ENCODE data around the gene IRX2.

IRX2 gene

DNA sequence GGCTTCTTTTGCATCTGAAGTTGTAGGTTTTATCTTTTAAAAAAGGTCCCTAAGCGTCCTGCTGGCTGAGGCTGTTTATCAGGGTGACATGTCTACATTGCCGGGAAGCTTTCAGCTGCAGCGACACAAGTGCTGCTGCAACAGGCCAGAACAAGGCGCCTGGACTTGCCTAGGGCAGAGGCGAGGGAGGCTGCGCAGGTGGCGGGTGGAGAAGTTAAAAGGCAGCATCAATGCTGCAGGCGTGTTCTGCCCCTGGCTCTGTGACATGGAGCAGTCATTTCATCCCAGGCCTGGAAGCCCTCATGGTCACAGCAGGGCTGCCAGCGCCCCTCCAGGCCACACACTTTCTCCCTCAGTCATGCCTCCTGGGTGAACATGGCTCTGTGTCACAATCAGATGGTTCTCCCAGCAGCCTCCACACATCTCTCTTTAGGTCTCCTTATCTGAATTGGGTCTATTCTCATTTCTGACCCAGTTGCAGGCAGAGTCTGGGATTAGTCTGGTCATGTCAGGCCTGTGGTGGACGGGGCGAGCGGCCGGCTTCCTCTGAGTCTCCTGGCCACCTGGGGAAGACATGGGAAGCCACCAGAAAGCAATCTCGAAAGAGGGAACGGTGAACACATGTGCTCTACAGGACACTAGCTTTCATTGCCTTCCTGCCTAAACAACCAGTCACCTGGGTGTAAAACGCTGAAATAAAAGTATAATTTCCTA, 41.3 kb downstream of the IRX2 start:
- Histone ChIP-seq H3K9ac (ENCODE audit: low read depth, low read length) (no peak overlapping the region), H3K27me3 (ENCODE audit: insufficient read depth, low read length) (no peaks in the 10 kb centered on the region), H3K9me3 (ENCODE audit: insufficient read depth, low read depth, low read length) (no peaks in the 10 kb centered on the region), H3K4me1 (ENCODE audit: insufficient read depth, low read length) (no peaks in the 10 kb centered on the region), H3K36me3 (ENCODE audit: insufficient read depth, low read length) (no peaks in the 10 kb centered on the region), H3K27ac (ENCODE audit: low read depth, low read length) (no peak overlapping the region), H3K4me3 (ENCODE audit: low read length) (no peak overlapping the region)
- 86% methylated on average over 16 of the region's 16 CpGs for WGBS

DNA sequence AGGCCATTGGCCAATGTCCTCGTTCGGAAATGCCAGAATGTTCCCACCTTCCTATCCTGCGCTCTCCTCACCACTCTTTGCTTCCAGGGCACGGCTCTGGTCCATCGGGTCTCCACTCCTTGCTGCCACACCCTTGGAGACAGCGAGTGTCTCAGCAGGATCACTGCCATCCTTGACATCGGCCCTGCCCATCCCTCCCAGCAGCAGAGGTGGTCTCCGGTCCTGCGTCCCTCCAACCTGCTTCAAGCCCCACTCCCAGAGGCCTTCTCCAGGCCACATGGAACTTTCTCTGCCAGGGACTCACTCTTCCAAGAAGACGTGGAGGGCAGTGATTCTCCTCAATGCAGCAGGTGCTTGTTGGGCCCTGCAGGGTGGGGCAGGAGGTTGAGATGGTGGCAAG, 42.7 kb downstream of the IRX2 start:
- H3K27me3 ChIP-seq (ENCODE audit: insufficient read depth, low read length): no peaks in the 10 kb centered on the region
- no peak overlapping the region for H3K9ac ChIP-seq (ENCODE audit: low read depth, low read length)
- H3K27ac ChIP-seq (ENCODE audit: low read depth, low read length): no peak overlapping the region
- H3K4me3 ChIP-seq (ENCODE audit: low read length): no peak overlapping the region
- H3K9me3 ChIP-seq (ENCODE audit: insufficient read depth, low read depth, low read length): no peaks in the 10 kb centered on the region
- no peaks in the 10 kb centered on the region for H3K4me1 ChIP-seq (ENCODE audit: insufficient read depth, low read length)
- 93% methylated on average over 10 of the region's 10 CpGs for WGBS
- no peaks in the 10 kb centered on the region for H3K36me3 ChIP-seq (ENCODE audit: insufficient read depth, low read length)

GRCh38 chr5:2708132-2708531, 43.3 kb downstream of the IRX2 start:
- Histone ChIP-seq H3K36me3 (ENCODE audit: insufficient read depth, low read length) (no peaks in the 10 kb centered on the region), H3K9me3 (ENCODE audit: insufficient read depth, low read depth, low read length) (no peaks in the 10 kb centered on the region), H3K27ac (ENCODE audit: low read depth, low read length) (no peak overlapping the region), H3K9ac (ENCODE audit: low read depth, low read length) (no peak overlapping the region), H3K27me3 (ENCODE audit: insufficient read depth, low read length) (no peaks in the 10 kb centered on the region), H3K4me3 (ENCODE audit: low read length) (no peak overlapping the region), H3K4me1 (ENCODE audit: insufficient read depth, low read length) (no peaks in the 10 kb centered on the region)
- WGBS: 96% methylated on average over 15 of the region's 15 CpGs

- Histone ChIP-seq H3K4me1 (ENCODE audit: insufficient read depth, low read length) (no peaks in the 10 kb centered on the region), H3K36me3 (ENCODE audit: insufficient read depth, low read length) (no peaks in the 10 kb centered on the region), H3K27ac (ENCODE audit: low read depth, low read length) (no peak overlapping the region), H3K4me3 (ENCODE audit: low read length) (no peak overlapping the region), H3K9ac (ENCODE audit: low read depth, low read length) (no peak overlapping the region), H3K9me3 (ENCODE audit: insufficient read depth, low read depth, low read length) (no peaks in the 10 kb centered on the region), H3K27me3 (ENCODE audit: insufficient read depth, low read length) (no peaks in the 10 kb centered on the region)
- 84% methylated on average over 10 of the region's 10 CpGs for WGBS
Measured at GRCh38 chr5:2705861-2706260, 45.6 kb downstream of the IRX2 start.

DNA sequence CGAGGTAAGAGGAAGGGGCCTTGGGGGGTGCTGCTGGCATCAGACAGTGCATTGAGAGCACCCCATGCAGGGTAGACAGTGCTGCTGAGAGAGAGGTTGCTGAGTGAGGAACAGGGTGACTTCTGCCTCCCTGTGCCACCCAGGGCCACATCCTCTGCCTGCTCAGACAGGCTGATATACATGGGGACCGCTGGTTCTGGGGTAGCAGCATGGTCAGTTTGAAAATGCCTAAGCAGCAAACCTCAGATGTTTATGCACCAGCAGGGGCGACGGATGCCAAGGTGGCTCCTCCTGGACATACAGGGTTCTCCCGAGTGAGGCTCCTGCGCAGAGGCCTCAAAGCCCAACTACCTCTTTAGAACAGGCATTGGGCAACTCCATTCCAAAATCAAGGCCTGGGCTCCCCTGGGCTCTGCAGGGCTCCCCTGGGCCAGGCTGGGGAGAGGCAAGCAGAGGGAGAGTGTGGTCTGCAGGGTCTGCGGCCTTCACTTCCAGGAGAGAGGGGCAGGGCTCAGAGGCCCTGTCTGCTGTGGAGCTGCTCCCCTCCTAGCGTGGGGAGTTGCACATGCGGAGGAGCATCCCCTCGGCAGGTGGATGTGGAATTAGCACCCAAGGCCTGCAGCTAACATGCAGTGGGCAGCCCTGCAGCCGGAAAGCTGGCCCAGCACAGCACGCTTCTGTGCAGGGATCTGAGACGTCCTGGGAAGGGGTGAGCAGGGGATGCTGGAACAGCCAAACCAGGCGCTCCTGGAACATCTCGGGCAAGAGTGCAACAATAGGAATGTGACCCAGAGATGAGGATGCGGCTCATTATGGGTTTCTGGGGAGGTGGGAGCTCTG, 46.5 kb downstream of the IRX2 start:
- Histone ChIP-seq H3K36me3 (ENCODE audit: insufficient read depth, low read length) (no peaks in the 10 kb centered on the region), H3K4me1 (ENCODE audit: insufficient read depth, low read length) (no peaks in the 10 kb centered on the region), H3K27me3 (ENCODE audit: insufficient read depth, low read length) (no peaks in the 10 kb centered on the region), H3K9ac (ENCODE audit: low read depth, low read length) (no peak overlapping the region), H3K9me3 (ENCODE audit: insufficient read depth, low read depth, low read length) (no peaks in the 10 kb centered on the region), H3K4me3 (ENCODE audit: low read length) (no peak overlapping the region), H3K27ac (ENCODE audit: low read depth, low read length) (no peak overlapping the region)
- 96% methylated on average over 16 of the region's 16 CpGs for WGBS

- no peaks in the 10 kb centered on the region for H3K9me3 ChIP-seq (ENCODE audit: insufficient read depth, low read depth, low read length)
- no peaks in the 10 kb centered on the region for H3K27me3 ChIP-seq (ENCODE audit: insufficient read depth, low read length)
- H3K36me3 ChIP-seq (ENCODE audit: insufficient read depth, low read length): no peaks in the 10 kb centered on the region
- WGBS: 95% methylated on average over 16 of the region's 18 CpGs
- no peak overlapping the region for H3K27ac ChIP-seq (ENCODE audit: low read depth, low read length)
- no peaks in the 10 kb centered on the region for H3K4me1 ChIP-seq (ENCODE audit: insufficient read depth, low read length)
- no peak overlapping the region for H3K9ac ChIP-seq (ENCODE audit: low read depth, low read length)
- no peak overlapping the region for H3K4me3 ChIP-seq (ENCODE audit: low read length)
Measured at GRCh38 chr5:2704111-2704510, 47.4 kb downstream of the IRX2 start.

- Histone ChIP-seq H3K4me3 (ENCODE audit: low read length) (no peak overlapping the region), H3K4me1 (ENCODE audit: insufficient read depth, low read length) (no peaks in the 10 kb centered on the region), H3K27me3 (ENCODE audit: insufficient read depth, low read length) (no peaks in the 10 kb centered on the region), H3K27ac (ENCODE audit: low read depth, low read length) (no peak overlapping the region), H3K9me3 (ENCODE audit: insufficient read depth, low read depth, low read length) (no peaks in the 10 kb centered on the region), H3K36me3 (ENCODE audit: insufficient read depth, low read length) (no peaks in the 10 kb centered on the region), H3K9ac (ENCODE audit: low read depth, low read length) (no peak overlapping the region)
- 94% methylated on average over 11 of the region's 12 CpGs for WGBS
Measured at GRCh38 chr5:2703615-2704014, 47.9 kb downstream of the IRX2 start.

GRCh38 chr5:2703041-2703440, 48.4 kb downstream of the IRX2 start:
- H3K9me3 ChIP-seq (ENCODE audit: insufficient read depth, low read depth, low read length): no peaks in the 10 kb centered on the region

GRCh38 chr5:2702096-2702879, 49.2 kb downstream of the IRX2 start:
- H3K9me3 ChIP-seq (ENCODE audit: insufficient read depth, low read depth, low read length): no peaks in the 10 kb centered on the region
- H3K9ac ChIP-seq (ENCODE audit: low read depth, low read length): no peak overlapping the region
- no peaks in the 10 kb centered on the region for H3K4me1 ChIP-seq (ENCODE audit: insufficient read depth, low read length)
- no peaks in the 10 kb centered on the region for H3K27me3 ChIP-seq (ENCODE audit: insufficient read depth, low read length)
- H3K36me3 ChIP-seq (ENCODE audit: insufficient read depth, low read length): no peaks in the 10 kb centered on the region
- H3K27ac ChIP-seq (ENCODE audit: low read depth, low read length): no peak overlapping the region
- no peak overlapping the region for H3K4me3 ChIP-seq (ENCODE audit: low read length)
- 95% methylated on average over 24 of the region's 28 CpGs for WGBS

More at GRCh38 chr5:2703041-2703440, 48.4 kb downstream of the IRX2 start:
- Histone ChIP-seq H3K9ac (ENCODE audit: low read depth, low read length) (no peak overlapping the region), H3K36me3 (ENCODE audit: insufficient read depth, low read length) (no peaks in the 10 kb centered on the region), H3K4me3 (ENCODE audit: low read length) (no peak overlapping the region), H3K4me1 (ENCODE audit: insufficient read depth, low read length) (no peaks in the 10 kb centered on the region), H3K27ac (ENCODE audit: low read depth, low read length) (no peak overlapping the region), H3K27me3 (ENCODE audit: insufficient read depth, low read length) (no peaks in the 10 kb centered on the region)
- 90% methylated on average over 13 of the region's 13 CpGs for WGBS

DNA sequence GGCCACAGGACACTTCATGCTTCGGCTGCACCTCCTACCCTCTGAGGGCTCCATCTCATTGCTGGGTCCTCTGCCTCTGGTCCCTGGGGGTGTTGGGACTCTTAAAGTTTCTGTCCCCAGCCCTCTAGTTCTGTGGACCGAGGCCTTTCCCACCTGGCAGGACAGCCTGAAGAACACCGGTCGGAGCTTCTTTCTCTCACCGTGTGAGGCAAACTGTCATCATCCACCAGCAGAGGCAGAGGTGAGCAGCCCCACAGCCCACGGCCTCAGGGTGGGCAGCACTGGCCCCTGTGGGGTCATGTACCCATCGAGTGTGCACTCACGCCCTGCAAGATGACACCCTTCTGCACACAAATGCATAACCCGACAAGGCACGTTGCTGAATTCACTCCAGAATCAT, 49.9 kb downstream of the IRX2 start:
- Histone ChIP-seq H3K4me1 (ENCODE audit: insufficient read depth, low read length) (no peaks in the 10 kb centered on the region), H3K4me3 (ENCODE audit: low read length) (no peak overlapping the region), H3K27me3 (ENCODE audit: insufficient read depth, low read length) (no peaks in the 10 kb centered on the region), H3K9me3 (ENCODE audit: insufficient read depth, low read depth, low read length) (no peaks in the 10 kb centered on the region), H3K9ac (ENCODE audit: low read depth, low read length) (no peak overlapping the region), H3K36me3 (ENCODE audit: insufficient read depth, low read length) (no peaks in the 10 kb centered on the region), H3K27ac (ENCODE audit: low read depth, low read length) (no peak overlapping the region)
- 78% methylated on average over 10 of the region's 10 CpGs for WGBS

DNA sequence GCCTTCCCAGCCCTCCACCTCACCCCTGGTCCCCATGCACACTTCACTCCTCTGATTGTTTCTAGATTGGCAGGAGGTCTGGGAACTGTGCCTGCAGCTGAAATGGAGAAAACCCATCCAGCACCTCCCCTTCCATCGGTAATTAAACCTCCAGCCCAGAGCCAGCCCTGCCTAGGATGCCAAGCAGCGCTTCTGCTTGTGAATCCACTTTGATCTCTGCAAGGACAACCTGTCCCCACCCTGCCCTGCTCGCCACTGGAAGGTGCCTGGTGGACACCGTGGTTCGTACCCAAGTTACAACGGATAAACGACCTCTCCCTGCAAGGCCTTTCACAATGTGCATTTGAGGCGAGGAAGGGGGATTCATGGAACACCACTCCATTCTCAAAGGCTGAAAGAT, 50.6 kb downstream of the IRX2 start:
- H3K9me3 ChIP-seq (ENCODE audit: insufficient read depth, low read depth, low read length): no peaks in the 10 kb centered on the region
- no peak overlapping the region for H3K27ac ChIP-seq (ENCODE audit: low read depth, low read length)
- H3K36me3 ChIP-seq (ENCODE audit: insufficient read depth, low read length): no peaks in the 10 kb centered on the region
- 96% methylated on average over 8 of the region's 8 CpGs for WGBS
- no peaks in the 10 kb centered on the region for H3K4me1 ChIP-seq (ENCODE audit: insufficient read depth, low read length)
- no peak overlapping the region for H3K9ac ChIP-seq (ENCODE audit: low read depth, low read length)
- H3K4me3 ChIP-seq (ENCODE audit: low read length): no peak overlapping the region
- H3K27me3 ChIP-seq (ENCODE audit: insufficient read depth, low read length): no peaks in the 10 kb centered on the region
